ENCODE data around the gene PRKN. TPM values are rescaled to one million over a fixed set of nuclear protein-coding genes. Genes with fewer than 3 reads are reported as not detected.

Gene PRKN
- total and polyA plus RNA-seq, 8 donors = 0.82 to 7.2 (median 2.9) TPM

DNA sequence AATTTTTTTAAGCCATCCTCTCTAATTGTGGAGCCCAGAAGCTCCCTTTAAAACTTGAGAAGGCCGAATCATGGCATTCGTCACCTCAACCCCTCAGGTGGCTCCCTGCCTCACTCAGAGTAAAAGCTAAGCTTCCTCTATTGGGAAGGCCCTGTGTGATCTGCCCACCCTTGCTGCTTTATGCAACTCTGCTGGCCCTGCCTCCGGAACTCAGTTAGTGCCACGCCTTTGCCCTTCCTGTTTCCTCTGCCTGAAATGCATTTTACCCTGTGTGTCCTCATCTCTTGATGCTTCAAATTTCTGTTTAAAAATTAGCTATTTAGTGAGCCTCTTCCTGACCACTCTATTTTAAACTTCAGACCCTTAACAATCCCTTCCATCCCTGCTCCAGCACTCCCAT lies 5.9 kb upstream of the PRKN start:
- DNase-seq (no peak), ATAC-seq (no peak), FAIRE-seq (no peak)
- Histone ChIP-seq H3K27me3 (no peaks in the 10 kb centered on the region), H3K4me1 (no peaks in the 10 kb centered on the region), H3K9me3 (no peaks in the 10 kb centered on the region), H3K36me3 (no peaks in the 10 kb centered on the region), H3K4me3 (no peak overlapping the region), H3K27ac (no peak overlapping the region)
- 81 to 91% methylated on average over 4 of the region's 4 CpGs for WGBS, 2 donors
- TF ChIP-seq, protein P1, sequence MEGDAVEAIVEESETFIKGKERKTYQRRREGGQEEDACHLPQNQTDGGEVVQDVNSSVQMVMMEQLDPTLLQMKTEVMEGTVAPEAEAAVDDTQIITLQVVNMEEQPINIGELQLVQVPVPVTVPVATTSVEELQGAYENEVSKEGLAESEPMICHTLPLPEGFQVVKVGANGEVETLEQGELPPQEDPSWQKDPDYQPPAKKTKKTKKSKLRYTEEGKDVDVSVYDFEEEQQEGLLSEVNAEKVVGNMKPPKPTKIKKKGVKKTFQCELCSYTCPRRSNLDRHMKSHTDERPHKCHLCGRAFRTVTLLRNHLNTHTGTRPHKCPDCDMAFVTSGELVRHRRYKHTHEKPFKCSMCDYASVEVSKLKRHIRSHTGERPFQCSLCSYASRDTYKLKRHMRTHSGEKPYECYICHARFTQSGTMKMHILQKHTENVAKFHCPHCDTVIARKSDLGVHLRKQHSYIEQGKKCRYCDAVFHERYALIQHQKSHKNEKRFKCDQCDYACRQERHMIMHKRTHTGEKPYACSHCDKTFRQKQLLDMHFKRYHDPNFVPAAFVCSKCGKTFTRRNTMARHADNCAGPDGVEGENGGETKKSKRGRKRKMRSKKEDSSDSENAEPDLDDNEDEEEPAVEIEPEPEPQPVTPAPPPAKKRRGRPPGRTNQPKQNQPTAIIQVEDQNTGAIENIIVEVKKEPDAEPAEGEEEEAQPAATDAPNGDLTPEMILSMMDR (IDR thresholded peaks at IDR 0.05) = no peak
- intact Hi-C loops (cut with DNase I) = no loop called here

DNA sequence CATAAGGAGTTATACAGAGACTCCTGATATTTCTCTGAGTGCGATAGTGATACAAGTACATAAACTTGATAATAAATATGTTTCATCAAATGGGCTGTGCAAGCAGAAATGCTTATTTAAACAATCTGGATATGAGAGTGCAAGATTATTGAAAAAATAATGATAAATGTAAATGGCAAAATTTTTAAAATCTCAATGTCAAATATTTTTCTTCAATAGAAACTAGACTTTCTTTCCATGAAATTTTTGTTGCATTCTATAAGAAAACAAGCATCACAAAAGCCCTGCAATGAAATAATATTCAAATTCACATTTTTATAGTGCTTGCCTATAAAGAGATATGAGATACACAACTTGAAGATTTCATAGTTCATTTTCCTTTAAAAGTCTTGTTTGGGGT lies 2.9 kb upstream of the PRKN start:
- intact Hi-C loops (cut with DNase I) = no loop called here
- no peak overlapping the region for H3K4me3 ChIP-seq
- no peaks in the 10 kb centered on the region for H3K27me3 ChIP-seq
- peaks cover 0 to 12% (median 9%) of the 10 kb centered on the region in 3 donors for H3K4me1 ChIP-seq
- H3K36me3 ChIP-seq = no peaks in the 10 kb centered on the region
- 98 to 99% methylated on average over 1 of the region's 1 CpG for WGBS, 2 donors
- H3K9me3 ChIP-seq = no peaks in the 10 kb centered on the region
- FAIRE-seq (no peak), ATAC-seq (no peak), DNase-seq (no peak)
- TF ChIP-seq, protein P1 (IDR thresholded peaks at IDR 0.05) = no peak
- no peak overlapping the region for H3K27ac ChIP-seq

DNA sequence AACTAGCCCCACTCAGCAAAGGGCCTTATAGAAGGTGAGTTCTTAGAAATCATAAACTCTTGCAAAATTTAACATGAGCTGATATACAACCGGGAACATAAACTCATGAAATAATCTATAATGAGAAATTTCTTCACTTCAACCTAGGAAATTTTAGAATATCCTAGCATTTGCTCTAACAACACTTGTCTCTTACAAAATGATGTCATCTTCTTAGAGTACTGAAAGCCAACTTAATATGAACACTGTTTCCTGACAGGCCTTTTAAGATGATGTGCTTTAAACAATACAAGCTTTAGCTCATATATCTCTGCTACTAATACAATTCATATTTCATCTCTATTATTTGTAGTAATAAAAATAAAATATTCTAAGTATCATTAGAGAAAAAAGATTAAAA lies 1.1 kb upstream of the PRKN start:
- no peak overlapping the region for H3K4me3 ChIP-seq
- intact Hi-C loops (cut with DNase I) = no loop called here
- ATAC-seq (no peak), DNase-seq (no peak), FAIRE-seq (peak; percentile 47)
- TF ChIP-seq, protein P1 (IDR thresholded peaks at IDR 0.05) = no peak
- H3K27ac ChIP-seq = peak overlapping the region in 2 of 4 donors; percentile 56 to 97
- H3K27me3 ChIP-seq = no peaks in the 10 kb centered on the region
- 83 to 89% methylated on average over 1 of the region's 1 CpG for WGBS, 2 donors
- H3K36me3 ChIP-seq = no peaks in the 10 kb centered on the region
- peaks cover 8 to 13% (median 12%) of the 10 kb centered on the region in 3 donors for H3K4me1 ChIP-seq
- H3K9me3 ChIP-seq = no peaks in the 10 kb centered on the region

DNA sequence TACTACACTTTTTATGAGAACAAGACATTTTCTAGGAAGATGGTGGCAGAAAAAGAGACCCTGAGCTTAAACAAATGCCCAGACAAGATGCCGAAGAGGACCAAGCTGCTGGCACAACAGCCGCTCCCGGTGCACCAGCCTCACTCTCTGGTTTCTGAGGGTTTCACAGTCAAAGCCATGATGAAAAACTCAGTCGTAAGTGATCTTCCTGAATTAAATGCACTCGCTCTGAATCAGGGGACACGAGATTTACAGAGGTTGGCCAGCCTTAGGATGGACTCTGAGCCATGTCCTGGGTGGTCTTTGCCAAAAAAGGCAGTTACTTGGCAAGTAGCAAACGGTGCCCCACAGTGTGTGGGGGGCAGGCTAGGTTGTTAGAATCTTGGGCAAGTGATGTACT lies 631 bp upstream of the PRKN start:
- 18 to 23% methylated on average over 7 of the region's 7 CpGs for WGBS, 2 donors
- Histone ChIP-seq H3K4me1 (peaks cover 8 to 13% (median 12%) of the 10 kb centered on the region in 3 donors), H3K4me3 (peak overlapping the region in 3 of 4 donors; percentile 4 to 64 (median 61)), H3K27me3 (no peaks in the 10 kb centered on the region), H3K9me3 (no peaks in the 10 kb centered on the region), H3K27ac (peak overlapping the region; percentile 56 to 97 (median 74)), H3K36me3 (no peaks in the 10 kb centered on the region)
- FAIRE-seq (no peak), DNase-seq (peak in 1 of 6 donors; percentile 7), ATAC-seq (no peak)
- intact Hi-C loops (cut with DNase I) = no loop called here
- TF ChIP-seq, protein P1 (IDR thresholded peaks at IDR 0.05) = no peak

DNA sequence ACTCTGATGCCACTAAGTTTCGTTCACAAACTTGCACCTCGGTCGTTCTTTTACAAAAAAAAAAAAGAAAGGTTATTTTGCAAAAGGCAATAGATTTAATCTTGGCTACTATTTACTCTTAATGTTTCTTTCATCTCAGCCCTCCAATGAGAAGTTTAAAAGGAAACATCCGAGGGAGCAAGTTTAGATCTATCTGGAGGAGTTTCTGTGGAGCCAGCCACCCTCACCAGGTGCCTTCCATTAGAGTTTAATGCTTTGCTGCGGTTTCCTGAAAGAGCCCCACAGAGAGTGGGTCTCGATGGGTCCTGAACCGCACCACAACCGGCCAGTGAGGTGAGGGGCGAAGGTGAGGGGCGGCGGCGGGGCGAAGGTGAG lies 632 bp downstream of the PRKN start:
- peak; percentile 8 to 33 (median 20) for ATAC-seq
- FAIRE-seq = no peak
- TF ChIP-seq, protein P1 (IDR thresholded peaks at IDR 0.05) = no peak
- H3K27me3 ChIP-seq = no peaks in the 10 kb centered on the region
- WGBS, 2 donors = 3% methylated on average over 12 to 13 of the region's 13 CpGs
- DNase-seq = no peak
- H3K27ac ChIP-seq = peak overlapping the region; percentile 90 to 97 (median 94)
- H3K9me3 ChIP-seq = no peaks in the 10 kb centered on the region
- H3K36me3 ChIP-seq = no peaks in the 10 kb centered on the region
- intact Hi-C loops (cut with DNase I) = no loop called here
- peaks cover 8 to 13% (median 12%) of the 10 kb centered on the region in 3 donors for H3K4me1 ChIP-seq
- H3K4me3 ChIP-seq = peak overlapping the region; percentile 21 to 72 (median 62)

Data from pancreas (tissue), 10 donors.